ENCODE data around the gene PHYHIPL.

GRCh38 chr10:59271160-59271559 is 94.7 kb downstream of the PHYHIPL start:
- TF ChIP-seq RAD21 (IDR thresholded peaks at IDR 0.05; ENCODE audit: low read length) (no peak), EP300 (IDR thresholded peaks at IDR 0.05; ENCODE audit: borderline replicate concordance in 1 of 2, low read depth in 1 of 2, low read length in 1 of 2) (peak in 1 of 2 experiments; percentile 41; a peak in 1 of 4 replicates), POLR2AphosphoS5 (IDR thresholded peaks at IDR 0.05; ENCODE audit: low read depth, low read length) (no peak), RXRA (IDR thresholded peaks at IDR 0.05; ENCODE audit: borderline replicate concordance, low read depth) (no peak)
- TF ChIP-seq, protein P1, sequence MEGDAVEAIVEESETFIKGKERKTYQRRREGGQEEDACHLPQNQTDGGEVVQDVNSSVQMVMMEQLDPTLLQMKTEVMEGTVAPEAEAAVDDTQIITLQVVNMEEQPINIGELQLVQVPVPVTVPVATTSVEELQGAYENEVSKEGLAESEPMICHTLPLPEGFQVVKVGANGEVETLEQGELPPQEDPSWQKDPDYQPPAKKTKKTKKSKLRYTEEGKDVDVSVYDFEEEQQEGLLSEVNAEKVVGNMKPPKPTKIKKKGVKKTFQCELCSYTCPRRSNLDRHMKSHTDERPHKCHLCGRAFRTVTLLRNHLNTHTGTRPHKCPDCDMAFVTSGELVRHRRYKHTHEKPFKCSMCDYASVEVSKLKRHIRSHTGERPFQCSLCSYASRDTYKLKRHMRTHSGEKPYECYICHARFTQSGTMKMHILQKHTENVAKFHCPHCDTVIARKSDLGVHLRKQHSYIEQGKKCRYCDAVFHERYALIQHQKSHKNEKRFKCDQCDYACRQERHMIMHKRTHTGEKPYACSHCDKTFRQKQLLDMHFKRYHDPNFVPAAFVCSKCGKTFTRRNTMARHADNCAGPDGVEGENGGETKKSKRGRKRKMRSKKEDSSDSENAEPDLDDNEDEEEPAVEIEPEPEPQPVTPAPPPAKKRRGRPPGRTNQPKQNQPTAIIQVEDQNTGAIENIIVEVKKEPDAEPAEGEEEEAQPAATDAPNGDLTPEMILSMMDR (IDR thresholded peaks at IDR 0.05), result no peak
- TF ChIP-seq, protein P2, sequence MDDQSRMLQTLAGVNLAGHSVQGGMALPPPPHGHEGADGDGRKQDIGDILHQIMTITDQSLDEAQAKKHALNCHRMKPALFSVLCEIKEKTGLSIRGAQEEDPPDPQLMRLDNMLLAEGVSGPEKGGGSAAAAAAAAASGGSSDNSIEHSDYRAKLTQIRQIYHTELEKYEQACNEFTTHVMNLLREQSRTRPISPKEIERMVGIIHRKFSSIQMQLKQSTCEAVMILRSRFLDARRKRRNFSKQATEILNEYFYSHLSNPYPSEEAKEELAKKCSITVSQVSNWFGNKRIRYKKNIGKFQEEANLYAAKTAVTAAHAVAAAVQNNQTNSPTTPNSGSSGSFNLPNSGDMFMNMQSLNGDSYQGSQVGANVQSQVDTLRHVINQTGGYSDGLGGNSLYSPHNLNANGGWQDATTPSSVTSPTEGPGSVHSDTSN (IDR thresholded peaks at IDR 0.05), result no peak
- TF ChIP-seq, protein P3, sequence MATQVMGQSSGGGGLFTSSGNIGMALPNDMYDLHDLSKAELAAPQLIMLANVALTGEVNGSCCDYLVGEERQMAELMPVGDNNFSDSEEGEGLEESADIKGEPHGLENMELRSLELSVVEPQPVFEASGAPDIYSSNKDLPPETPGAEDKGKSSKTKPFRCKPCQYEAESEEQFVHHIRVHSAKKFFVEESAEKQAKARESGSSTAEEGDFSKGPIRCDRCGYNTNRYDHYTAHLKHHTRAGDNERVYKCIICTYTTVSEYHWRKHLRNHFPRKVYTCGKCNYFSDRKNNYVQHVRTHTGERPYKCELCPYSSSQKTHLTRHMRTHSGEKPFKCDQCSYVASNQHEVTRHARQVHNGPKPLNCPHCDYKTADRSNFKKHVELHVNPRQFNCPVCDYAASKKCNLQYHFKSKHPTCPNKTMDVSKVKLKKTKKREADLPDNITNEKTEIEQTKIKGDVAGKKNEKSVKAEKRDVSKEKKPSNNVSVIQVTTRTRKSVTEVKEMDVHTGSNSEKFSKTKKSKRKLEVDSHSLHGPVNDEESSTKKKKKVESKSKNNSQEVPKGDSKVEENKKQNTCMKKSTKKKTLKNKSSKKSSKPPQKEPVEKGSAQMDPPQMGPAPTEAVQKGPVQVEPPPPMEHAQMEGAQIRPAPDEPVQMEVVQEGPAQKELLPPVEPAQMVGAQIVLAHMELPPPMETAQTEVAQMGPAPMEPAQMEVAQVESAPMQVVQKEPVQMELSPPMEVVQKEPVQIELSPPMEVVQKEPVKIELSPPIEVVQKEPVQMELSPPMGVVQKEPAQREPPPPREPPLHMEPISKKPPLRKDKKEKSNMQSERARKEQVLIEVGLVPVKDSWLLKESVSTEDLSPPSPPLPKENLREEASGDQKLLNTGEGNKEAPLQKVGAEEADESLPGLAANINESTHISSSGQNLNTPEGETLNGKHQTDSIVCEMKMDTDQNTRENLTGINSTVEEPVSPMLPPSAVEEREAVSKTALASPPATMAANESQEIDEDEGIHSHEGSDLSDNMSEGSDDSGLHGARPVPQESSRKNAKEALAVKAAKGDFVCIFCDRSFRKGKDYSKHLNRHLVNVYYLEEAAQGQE (IDR thresholded peaks at IDR 0.05; ENCODE audit: low read depth, low read length), result no peak
